Immature natural killer cell (primary cell): ENCODE data around the gene B4GALNT4. TPM values are rescaled to one million over a fixed set of nuclear protein-coding genes. Genes with fewer than 3 reads are reported as not detected.

Experiments used
- polyA plus RNA-seq, 3 donors: library from polyadenylated mRNA; unstranded; fragments of 300-500 nt; fragmentation: Illumina TruSeq; gene quantifications; one replicate each; pipeline ENCODE4 v1.2.3, GENCODE V29; 2021

Gene B4GALNT4
- polyA plus RNA-seq, 3 donors from 2014 or later, result 0.53 TPM; not detected in 2

Other genes with a start within 250 kb of the B4GALNT4 start
- not detected for gene SCGB1C1, start 176.4 kb upstream of the B4GALNT4 start, polyA plus RNA-seq
- 10 to 100 TPM; 12.1 to 39.5 (median 24.6) TPM for gene BET1L, start 162.1 kb upstream of the B4GALNT4 start, polyA plus RNA-seq
- 100 to 1,000 TPM in 2 of 3 donors, 10 to 100 TPM in 1; 91.0 to 132 (median 106) TPM for gene RIC8A, start 161.8 kb upstream of the B4GALNT4 start, polyA plus RNA-seq
- 10 to 100 TPM in 1 of 3 donors, 1 to 10 TPM in 2; 6.7 to 11.1 (median 7.4) TPM for gene SIRT3, start 133.2 kb upstream of the B4GALNT4 start, polyA plus RNA-seq
- gene PSMD13, start 132.5 kb upstream of the B4GALNT4 start, polyA plus RNA-seq, result 100 to 1,000 TPM; 257 to 353 (median 345) TPM
- gene NLRP6, start 91.1 kb upstream of the B4GALNT4 start, polyA plus RNA-seq, result 1 to 10 TPM in 2 of 3 donors, not detected in 1; 1.6 to 5.1 TPM
- 10 to 100 TPM in 2 of 3 donors, 1 to 10 TPM in 1; 8.1 to 17.4 (median 11.4) TPM for gene PGGHG, start 80.4 kb upstream of the B4GALNT4 start, polyA plus RNA-seq
- not detected for gene IFITM5, start 70.0 kb upstream of the B4GALNT4 start, polyA plus RNA-seq
- 1,000 to 10,000 TPM; 4,348 to 7,867 (median 6,958) TPM for gene IFITM2, start 61.7 kb upstream of the B4GALNT4 start, polyA plus RNA-seq
- gene IFITM1, start 55.5 kb upstream of the B4GALNT4 start, polyA plus RNA-seq, result 1,000 to 10,000 TPM; 2,792 to 4,533 (median 3,562) TPM
- 100 to 1,000 TPM; 138 to 675 (median 423) TPM for gene IFITM3, start 48.6 kb upstream of the B4GALNT4 start, polyA plus RNA-seq
- gene PKP3, start 24.7 kb downstream of the B4GALNT4 start, polyA plus RNA-seq, result under 1 TPM in 1 of 3 donors, not detected in 2; 0.36 TPM
- gene SIGIRR, start 45.5 kb downstream of the B4GALNT4 start, polyA plus RNA-seq, result 100 to 1,000 TPM; 238 to 392 (median 259) TPM
- gene ANO9, start 72.5 kb downstream of the B4GALNT4 start, polyA plus RNA-seq, result 1 to 10 TPM in 2 of 3 donors, not detected in 1; 2.3 to 4.4 TPM
- gene PTDSS2, start 80.8 kb downstream of the B4GALNT4 start, polyA plus RNA-seq, result 10 to 100 TPM; 11.5 to 17.3 (median 16.1) TPM
- 100 to 1,000 TPM; 164 to 180 (median 168) TPM for gene RNH1, start 137.7 kb downstream of the B4GALNT4 start, polyA plus RNA-seq
- 10 to 100 TPM; 16.7 to 26.8 (median 18.6) TPM for gene HRAS, start 166.1 kb downstream of the B4GALNT4 start, polyA plus RNA-seq
- gene LRRC56, start 168.0 kb downstream of the B4GALNT4 start, polyA plus RNA-seq, result under 1 TPM in 2 of 3 donors, not detected in 1; 0.27 to 0.89 TPM
- gene LMNTD2, start 191.2 kb downstream of the B4GALNT4 start, polyA plus RNA-seq, result under 1 TPM; 0.54 to 0.95 (median 0.66) TPM
- 10 to 100 TPM; 20.3 to 31.9 (median 31.5) TPM for gene RASSF7, start 191.5 kb downstream of the B4GALNT4 start, polyA plus RNA-seq
- gene PHRF1, start 207.0 kb downstream of the B4GALNT4 start, polyA plus RNA-seq, result 10 to 100 TPM in 1 of 3 donors, 1 to 10 TPM in 2; 4.0 to 17.5 (median 5.4) TPM
- 10 to 100 TPM; 36.4 to 62.4 (median 53.9) TPM for gene IRF7, start 246.5 kb downstream of the B4GALNT4 start, polyA plus RNA-seq